HG02870 (cell line): ENCODE results near the gene ANKMY1.

Experiments used
- ATAC-seq: cut with Tn5 transposase; IDR thresholded peaks from one replicate; pipeline ENCODE4 v1.9.1; 2021; ENCODE audit warnings: mild to moderate bottlenecking, moderate library complexity; ENCODE audit not compliant: unreplicated experiment

The ANKMY1 gene

DNA sequence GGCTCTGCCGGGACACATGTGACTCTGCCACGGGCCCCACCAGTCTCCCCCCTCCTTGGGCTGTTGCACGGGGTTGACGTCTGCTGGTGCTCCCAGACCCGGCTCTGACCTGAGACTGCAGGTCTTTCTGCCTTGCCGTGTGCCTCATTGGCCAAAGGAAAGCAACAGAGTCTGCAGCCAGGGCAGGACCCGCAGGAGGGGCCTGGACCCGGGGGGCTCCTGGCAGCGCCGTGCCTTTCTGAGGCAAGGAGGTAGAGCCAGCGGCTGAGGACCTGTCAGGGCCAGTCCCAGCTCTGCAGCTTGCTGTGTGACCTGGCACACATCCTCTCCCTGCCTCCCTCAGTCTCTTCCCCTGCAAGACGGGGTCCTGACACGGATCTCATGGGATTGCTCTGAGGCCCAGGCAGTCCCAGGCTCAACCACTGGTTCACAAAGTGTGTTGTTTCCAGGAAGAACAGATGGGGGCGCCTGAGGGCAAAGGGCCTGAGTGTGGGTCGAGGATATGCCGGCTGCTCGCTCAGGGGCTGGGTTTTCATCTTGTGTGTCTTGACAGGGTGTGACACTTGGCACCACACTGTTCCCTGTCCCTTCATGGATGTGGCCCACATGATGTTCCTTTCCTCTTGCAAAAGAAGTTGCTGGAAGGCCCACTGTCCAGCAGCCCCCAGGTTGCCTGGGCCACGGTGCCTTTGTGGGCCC, 37.7 kb upstream of the ANKMY1 start:
- no peak for ATAC-seq

DNA sequence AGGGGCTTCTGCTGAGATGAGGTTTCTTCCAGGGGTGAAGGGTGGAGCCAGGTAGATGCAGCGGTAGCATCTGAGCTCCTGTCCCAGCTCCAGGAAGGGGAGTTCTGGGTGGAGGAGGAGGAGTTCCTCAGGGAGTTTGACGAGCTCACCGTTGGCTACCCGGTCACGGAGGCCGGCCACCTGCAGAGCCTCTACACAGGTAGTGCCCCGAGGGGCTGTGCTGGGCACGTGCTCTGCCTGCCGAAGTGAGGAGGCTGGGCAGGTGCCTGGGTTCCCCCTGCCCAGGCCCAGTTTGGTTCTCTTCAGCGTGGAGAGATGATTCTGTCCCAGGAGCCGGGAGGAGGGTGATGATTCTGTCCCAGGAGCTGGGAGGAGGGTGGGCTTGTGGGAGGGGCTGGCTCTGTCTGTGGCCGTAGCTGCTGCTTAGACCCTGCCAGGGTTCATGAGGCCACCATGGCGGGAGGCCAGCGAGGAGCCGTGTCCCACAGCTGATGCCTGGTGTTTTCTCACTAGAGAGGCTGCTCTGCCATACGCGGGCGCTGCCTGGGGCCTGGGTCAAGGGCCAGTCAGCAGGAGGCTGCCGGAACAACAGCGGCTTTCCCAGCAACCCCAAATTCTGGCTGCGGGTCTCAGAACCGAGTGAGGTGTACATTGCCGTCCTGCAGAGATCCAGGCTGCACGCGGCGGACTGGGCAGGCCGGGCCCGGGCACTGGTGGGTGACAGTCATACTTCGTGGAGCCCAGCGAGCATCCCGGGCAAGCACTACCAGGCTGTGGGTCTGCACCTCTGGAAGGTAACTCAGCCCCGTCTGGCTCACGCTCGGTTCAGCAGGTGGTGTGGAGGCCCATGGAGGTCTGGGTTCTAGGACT, 37.0 kb upstream of the ANKMY1 start:
- no peak for ATAC-seq

DNA sequence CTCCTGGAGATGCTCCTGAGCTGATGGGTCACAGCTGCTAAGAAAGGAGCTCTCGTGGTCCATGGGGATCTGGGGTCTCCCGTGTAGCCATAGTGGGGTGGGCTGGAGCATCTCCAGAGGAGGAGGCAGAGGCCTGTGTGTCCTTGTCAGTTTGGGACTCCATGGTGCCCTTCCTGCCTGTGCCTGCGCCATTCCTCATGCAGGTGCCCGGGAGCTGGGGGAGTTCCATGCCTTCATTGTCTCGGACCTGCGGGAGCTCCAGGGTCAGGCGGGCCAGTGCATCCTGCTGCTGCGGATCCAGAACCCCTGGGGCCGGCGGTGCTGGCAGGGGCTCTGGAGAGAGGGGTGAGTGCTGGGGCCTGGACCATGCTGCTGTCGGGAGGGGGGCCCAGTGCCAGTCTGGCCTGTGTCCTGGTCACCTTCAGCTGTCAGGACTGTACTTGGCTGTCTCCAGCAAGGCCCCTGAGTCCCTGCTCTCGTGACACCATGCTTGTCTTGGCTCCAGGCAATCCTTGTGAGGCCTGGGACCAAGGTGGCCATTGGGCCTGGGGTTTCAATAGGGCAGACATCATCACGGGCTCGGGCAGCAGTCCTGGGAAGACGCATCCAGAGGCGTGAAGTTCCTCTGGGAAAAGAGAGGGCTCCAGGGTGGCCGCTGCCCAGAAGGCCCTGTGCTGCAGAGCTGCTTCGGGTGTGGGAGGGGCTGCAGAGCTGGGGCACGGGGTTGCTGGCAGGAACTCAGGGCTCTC, 36.1 kb upstream of the ANKMY1 start:
- no peak for ATAC-seq

DNA sequence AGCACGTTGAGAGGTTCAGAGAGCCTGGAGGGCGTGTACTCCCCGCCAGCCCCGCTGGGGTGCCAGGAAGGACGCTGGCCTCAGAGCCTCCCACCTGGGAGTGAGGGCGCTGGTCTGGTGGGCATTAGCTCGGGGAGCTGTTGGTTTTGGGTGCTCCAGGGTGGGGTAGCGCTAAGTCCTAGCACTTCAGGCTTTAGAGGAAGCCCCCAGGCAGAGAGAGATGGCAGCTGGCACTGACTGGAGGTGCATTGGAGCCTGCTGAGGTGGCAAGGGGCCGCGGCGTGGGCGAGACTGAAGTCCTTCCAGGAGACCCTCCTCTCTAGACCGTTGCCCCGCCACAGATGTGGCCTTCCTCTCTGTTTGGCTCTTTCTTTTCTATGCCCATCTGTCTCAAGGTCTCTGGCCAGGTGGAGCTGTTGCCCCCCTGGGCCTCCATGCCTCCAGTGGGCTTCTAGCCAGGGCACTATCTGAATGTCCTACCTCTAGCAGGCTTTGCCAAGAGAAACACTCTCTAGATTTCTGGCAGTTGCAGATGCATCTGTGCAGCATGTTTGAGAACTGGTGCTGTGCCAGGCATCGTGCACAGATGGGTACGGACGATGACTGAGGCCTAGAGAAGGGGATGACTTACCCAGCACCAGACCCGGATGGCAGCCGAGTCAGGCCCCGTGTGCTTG, 35.4 kb upstream of the ANKMY1 start:
- no peak for ATAC-seq

DNA sequence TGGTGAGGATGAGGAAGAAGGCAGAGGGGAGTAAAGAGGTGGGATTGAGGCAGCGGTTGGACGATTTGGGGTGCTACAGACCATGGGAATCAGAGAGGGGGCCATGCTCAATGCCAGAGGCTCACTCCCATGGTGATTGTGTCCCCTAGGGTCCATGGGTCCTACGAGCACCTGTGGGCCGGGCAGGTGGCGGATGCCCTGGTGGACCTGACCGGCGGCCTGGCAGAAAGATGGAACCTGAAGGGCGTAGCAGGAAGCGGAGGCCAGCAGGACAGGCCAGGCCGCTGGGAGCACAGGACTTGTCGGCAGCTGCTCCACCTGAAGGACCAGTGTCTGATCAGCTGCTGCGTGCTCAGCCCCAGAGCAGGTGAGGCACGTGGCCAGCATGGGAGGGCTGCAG, 34.0 kb upstream of the ANKMY1 start:
- ATAC-seq: no peak

DNA sequence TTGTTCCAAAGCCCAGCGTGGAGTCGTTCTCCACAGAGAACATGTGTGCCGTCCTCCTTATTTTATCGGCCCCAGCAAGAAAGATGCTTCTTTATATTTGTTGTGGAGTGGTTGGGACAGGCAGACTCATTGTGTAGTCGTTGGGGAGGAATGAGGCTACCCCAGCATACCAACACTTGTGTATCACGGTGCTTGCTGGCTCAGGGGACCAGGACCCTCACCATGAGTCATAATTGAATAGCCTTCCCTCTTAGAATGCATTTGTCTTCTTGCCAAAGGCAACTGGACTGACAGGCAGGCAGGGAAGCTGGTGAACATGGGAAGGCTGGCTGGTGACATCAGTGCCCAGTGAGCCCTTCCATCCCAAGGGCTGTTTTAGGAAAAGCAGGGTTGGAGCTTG, 33.4 kb upstream of the ANKMY1 start:
- ATAC-seq: no peak

DNA sequence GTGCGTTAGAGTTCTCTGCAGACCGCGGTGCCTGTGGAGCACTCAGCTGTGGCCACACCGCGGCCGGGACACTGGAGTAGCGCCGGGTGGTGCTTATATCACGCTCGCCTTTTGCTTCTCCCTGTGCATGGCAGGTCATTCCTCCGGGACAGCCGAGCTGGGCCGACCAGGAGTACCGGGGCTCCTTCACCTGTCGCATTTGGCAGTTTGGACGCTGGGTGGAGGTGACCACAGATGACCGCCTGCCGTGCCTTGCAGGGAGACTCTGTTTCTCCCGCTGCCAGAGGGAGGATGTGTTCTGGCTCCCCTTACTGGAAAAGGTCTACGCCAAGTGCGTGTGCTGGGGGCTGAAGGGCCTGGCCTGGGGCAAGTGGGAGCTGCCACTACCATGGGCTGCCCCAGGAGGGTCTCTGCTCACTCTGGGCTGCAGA, 32.9 kb upstream of the ANKMY1 start:
- ATAC-seq: no peak

DNA sequence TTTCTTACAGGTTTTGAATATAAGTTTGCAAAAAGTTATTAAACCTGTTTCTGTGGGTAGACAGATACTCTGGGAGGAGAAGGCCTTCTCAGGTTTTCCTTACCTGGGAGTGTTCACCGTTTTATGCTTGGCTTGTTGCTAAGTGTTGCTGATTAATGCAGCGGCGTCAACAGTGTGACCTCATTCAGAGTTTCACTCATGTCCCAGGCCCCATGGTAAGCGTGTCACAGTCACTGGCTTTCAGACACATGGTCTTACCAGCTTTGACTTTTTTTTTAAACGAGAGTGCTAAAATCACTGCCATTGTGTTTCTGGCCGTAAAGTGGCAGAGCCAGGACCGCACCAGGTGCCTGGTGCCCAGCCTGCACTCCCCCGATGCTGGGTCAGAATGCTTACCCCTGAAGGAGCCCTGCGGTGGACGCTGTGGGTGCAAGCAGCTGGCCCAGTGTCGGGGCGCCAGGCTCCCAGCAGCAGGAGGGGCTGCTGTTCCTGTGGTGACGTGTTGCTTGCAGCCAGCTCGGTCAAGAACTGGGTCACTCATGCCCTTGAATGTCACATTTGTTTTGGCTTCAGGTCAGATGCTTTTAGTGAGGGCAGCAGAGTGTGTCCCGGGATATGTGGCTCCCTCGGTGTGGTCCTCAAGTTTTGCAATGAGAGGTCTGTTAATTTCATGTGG, 32.2 kb upstream of the ANKMY1 start:
- ATAC-seq: no peak

DNA sequence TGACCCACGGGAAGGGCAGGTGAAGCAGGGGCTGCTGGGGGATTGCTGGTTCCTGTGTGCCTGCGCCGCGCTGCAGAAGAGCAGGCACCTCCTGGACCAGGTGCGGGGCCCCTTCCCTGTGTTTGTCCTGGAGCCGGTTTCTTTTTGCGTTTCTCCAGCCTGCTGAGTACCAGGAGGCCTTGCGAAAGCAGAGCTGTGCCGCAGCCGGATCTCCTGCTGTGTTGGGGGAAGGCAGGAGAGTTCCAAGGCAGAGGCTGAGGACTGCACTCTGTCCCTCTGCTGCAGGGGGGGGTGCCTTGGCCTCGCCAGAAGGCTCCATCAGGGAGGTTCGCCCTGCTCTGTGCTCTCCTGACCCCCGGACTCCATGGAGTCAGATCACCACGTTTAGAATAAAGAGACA, 31.6 kb upstream of the ANKMY1 start:
- no peak for ATAC-seq

DNA sequence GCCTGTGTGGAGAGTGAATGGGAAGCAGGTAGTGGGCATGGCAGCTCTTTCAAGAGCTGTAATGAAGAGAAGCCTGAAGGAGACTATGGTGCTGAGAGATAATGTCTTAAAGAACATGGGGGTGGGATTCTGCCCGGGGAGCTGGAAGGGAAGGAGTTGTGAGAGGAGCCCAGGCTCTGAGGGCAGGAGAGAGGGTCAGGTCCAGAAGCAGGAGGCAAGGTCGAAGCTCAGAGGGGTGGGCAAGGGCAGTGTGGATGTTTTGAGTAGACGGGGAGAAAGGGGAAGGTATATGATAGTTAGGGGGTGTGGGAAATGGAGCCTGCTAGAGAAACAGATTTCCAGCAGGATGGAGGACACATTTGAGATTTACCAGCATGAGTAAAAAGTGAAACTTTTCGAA, 30.9 kb upstream of the ANKMY1 start:
- no peak for ATAC-seq

DNA sequence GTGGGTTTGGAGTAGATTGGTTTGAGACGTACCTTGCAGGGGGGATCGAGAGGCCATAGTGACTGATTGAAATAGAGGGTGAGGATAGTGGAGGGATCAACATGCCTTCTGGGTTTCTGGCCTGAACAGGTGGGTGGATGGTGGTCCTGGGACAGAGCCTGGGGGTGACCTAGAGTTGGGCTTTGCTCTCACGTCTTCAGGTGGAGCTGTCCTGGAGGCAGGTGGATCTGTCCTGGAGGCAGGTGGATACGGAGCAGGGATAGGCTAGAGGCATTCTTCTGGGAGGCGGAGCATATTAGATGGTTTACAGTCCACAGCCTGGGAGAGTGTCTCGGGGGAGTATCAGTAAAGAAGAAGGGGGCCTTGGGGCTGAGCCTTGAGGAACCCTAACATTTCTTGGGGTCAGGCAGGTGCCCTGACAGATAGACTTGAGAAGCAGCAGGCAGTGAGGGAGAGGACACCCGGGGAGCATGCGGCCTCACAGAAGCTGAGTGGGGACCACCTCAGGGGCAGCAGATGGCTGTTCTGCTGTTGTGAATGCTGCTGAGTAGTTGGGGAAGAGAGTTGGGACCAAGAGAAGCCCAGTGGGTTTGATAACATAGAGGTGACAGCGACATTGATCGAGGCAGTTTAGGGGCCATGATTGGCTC, 30.3 kb upstream of the ANKMY1 start:
- no peak for ATAC-seq

DNA sequence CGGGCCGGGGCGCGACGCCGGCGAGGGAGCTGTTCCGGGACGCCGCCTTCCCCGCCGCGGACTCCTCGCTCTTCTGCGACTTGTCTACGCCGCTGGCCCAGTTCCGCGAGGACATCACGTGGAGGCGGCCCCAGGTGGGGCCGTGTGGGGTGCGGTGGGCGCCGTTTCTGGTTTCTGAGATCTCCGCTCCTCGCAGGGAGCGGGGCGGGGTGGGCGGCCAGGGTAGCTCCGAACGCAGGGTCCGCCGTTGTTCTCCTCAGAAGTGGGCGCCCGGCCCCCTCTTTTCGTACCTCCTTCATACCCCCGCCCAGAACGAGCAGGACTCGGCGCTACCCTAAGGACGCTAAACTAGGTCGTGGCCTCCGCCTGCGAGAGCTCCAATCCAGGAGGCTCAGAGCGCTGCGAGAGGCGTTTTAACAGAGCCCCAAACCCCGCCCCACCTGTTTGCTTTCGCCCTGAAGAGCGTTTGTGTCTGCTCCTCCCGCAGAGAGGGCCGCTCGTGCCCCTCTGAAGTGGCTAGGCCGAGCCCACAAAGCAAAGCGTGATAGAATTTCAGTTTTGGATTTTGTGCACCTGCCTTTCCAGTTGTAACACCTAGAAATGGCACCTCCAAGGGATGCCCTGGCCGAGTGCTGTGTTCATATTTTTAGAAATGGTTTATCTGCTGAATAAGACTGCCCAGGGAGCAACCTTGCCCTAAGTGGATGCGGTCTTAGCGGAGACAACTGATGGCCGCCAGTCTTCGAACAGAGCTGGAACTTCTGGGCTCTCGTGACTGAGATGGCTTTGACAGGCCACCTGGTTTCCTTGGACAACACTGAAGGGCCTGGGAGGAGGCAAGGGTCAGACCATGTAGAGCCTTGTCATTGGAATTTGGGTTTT, 29.4 kb upstream of the ANKMY1 start:
- no peak for ATAC-seq

DNA sequence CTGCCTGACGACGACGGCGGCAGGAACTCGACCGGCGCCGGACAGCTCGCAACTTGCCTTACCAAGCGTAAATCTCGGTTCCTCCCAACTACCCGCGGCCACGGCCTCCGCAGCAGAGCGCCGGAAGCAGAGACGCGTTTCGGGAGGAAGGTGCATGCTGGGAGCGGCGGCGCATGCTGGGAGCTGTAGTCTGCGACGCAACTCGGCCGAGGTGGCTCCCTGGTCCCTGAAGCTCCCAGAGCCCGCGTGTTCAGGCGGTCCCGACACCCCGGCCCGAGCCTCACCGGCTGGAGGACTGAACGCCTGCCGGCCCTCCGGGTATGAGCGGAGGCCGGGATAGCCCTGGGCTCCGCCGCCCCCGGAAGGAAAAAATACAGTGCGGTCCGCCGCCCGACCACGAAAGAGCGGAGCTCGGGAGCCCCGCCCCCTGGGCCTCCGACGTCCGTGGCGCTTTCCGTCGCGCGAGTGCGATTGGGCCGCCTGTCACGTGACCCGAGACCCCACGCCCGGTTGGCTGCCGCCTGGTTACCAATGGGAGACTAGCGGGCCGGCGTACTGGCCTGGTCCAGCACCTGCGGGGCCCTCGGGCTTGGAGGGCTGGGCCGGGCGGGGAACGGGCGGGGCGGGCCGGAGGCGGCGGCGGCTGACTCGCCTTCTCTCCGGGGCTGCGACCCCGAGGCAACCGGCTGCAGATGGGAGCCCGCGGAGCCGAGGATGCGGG, 28.6 kb upstream of the ANKMY1 start, which contains the start of gene CAPN10:
Gene CAPN10, plus strand, starts transcription at position 537 of the 721 bp plus-strand sequence. Its CDS starts 178 bp downstream, at position 715.
- peak; percentile 46 for ATAC-seq

DNA sequence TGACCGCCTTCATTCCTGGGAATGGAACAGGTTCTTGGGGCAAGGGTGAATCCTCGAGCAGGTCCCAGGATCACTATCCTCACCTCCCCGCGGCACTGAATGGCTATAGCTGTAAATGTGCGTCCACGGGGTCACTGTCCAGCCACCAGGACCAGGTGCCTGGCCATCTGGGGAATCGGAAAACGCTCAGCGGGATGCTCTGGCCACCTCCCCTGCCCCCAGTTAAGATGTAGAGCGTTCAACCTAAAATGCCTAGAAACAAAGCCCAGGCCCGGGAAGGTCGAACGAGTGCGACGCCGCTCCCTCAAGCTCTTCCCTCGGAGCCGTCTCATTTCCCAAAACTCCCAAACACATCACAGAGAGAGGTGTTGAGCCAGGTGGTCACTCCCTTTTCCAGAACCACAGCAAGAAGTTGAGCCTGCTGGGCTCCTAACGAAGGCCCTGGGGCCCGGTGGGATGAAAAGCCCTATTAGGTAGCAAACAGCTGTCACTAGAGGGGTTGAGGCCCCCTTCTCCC, 28.0 kb upstream of the ANKMY1 start:
- no peak for ATAC-seq

DNA sequence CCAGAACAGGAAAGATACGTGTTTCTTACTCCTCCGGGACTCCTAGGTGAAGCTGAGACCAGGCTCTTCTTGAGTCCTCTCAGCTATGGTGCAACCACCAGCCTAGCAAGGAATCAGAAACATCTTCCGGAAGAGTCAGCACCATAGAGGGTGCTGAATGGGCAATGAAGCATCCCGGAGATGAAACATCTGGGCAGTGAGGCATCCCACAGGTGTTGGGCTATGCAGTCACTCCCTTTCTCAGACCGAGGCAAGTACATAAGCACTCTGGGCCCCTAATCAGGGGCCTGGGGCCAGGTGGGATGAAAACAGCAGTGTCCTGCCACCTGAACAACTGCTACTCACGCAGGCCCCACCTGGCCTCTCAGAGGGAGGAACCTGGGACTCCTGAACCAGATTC, 27.3 kb upstream of the ANKMY1 start:
- ATAC-seq: peak; percentile 20

DNA sequence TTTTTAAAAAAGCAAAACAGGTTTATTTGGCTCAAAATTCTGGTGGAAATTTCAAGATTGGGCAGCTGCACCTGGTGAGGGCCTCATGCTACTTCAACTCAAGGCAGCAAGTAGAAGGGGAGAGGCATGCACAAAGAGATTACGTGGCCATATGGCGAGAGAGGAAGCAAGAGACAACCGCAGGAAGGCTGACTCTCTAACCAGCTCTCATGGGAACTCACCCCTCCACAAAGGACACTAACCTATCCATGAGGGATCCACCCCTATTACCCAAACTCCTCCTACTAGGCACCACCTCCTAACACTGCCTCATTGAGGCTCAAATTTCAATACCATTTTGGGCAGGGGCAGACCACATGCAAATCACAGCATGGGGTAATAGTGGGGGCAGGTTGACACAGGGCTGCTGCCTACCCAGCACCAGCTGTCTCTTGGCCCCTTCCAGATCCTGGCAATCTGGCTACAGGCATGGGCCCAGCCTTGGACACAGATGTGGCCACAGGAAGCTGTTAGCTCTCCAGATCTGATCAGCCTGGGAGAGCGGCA, 26.8 kb upstream of the ANKMY1 start:
- ATAC-seq: peak; percentile 62

DNA sequence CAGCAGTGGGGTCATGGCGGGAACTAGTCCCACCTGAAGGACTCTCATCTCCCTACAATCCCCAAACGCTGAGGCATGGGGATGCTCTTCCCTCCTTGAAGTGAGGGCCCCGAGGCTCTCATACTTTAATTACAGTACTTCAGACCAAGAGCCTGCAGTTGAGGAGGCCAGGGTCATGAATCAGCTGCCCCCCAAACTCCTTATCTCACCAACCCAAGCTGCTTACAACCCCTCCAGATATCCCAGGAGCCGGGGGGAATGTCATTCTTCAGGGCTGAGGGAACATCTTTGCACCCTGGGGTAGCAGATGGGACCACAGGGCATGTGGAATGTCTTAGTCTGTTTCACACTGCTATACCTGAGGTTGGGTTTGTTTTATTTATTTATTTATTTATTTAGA, 26.0 kb upstream of the ANKMY1 start:
- ATAC-seq: no peak

DNA sequence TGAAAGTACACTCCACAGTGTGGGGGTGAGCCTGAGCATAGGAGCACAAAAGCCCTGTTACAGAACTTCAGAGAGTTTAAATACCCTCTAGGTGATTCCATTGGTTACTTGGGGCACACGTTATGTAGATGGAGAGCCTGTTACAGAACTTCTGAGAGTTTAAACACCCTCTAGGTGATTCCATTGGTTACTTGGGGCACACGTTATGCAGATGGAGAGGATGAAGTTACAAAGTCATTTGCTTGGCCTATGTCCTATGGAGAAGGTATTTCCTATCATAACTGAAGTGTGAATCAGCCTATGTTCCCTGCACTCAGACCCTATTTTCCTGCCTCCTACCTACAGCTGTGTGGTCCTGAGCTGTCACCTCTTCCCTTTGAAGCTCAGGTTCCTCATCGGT, 25.0 kb upstream of the ANKMY1 start:
- no peak for ATAC-seq
